Measurements from ENCODE around the gene KCNMB1. TPM values are rescaled to one million over a fixed set of nuclear protein-coding genes. Genes with fewer than 3 reads are reported as not detected.

KCNMB1 gene
- total RNA-seq, 1 donor from 2014 or later: 4.9 TPM

DNA sequence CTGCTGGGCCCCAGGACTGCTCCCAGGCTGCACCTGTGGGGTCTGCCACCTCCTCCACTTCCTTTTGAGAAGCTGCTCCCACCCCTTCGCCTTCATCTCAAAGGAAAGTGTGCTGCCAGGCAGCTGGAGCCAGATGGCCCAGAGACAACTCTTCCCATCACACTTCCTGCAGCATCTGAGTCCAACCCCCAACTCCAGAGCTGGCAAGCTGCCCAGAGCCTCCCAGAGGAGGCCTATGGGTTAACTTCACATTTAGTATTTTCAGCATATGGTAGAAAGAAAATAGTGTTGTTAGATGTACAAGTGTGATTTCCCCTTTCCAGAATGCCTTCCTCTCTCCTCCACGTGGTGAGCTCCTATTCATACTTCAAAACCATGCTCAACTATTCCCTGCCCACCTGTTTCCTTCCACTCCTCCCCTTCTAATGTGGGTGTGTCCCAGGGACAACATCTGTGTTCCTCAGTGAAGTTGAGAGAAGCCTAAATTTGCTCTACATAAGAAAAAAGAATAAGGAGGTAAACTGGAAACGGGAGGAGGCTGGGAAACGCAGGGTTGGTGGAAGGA lies 38.6 kb upstream of the KCNMB1 start:
- no peaks in the 10 kb centered on the region for H3K9me3 ChIP-seq
- intact Hi-C loops (cut with DNase I): loop anchor here (10.0 kb wide), 3 partner anchors 163 to 323 kb away; partner anchors contain the start of gene FOXI1

DNA sequence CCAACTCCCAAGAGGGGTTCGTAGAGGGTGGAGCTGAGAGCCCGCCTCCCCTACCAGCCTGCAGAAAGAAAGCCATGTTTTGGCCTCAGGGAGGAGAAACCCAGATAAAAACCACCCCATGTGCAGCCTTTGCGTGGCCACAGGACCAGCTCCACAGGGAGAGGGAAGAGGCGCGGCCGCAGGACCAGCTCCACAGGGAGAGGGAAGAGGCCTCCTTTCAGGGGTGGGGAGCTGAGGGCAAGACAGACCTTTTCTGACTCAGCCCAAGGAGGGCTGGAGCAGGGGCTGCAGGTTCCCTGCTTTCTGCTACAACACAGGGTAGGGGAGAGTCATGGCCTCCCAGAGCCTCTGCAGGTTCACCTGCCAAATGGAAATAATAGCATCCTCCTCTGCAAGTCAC lies 37.6 kb upstream of the KCNMB1 start:
- Histone ChIP-seq H3K27ac (no peak overlapping the region), H3K36me3 (no peaks in the 10 kb centered on the region), H3K4me1 (no peaks in the 10 kb centered on the region), H3K4me3 (no peak overlapping the region), H3K9me3 (no peaks in the 10 kb centered on the region), H3K27me3 (no peaks in the 10 kb centered on the region)
- intact Hi-C loops (cut with DNase I): loop anchor here (10.0 kb wide), 3 partner anchors 162 to 322 kb away; partner anchors contain the start of gene FOXI1
- TF ChIP-seq, protein P1, sequence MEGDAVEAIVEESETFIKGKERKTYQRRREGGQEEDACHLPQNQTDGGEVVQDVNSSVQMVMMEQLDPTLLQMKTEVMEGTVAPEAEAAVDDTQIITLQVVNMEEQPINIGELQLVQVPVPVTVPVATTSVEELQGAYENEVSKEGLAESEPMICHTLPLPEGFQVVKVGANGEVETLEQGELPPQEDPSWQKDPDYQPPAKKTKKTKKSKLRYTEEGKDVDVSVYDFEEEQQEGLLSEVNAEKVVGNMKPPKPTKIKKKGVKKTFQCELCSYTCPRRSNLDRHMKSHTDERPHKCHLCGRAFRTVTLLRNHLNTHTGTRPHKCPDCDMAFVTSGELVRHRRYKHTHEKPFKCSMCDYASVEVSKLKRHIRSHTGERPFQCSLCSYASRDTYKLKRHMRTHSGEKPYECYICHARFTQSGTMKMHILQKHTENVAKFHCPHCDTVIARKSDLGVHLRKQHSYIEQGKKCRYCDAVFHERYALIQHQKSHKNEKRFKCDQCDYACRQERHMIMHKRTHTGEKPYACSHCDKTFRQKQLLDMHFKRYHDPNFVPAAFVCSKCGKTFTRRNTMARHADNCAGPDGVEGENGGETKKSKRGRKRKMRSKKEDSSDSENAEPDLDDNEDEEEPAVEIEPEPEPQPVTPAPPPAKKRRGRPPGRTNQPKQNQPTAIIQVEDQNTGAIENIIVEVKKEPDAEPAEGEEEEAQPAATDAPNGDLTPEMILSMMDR (IDR thresholded peaks at IDR 0.05): no peak
- TF ChIP-seq POLR2A (IDR thresholded peaks at IDR 0.05) (no peak), POLR2AphosphoS5 (IDR thresholded peaks at IDR 0.05; ENCODE audit: insufficient read depth in 1 of 2, low read depth in 1 of 2) (no peak)
- DNase-seq (ENCODE audit: extremely low spot score in 2 of 2): no peak

More for the DNA sequence above, 38.6 kb upstream of the KCNMB1 start:
- Histone ChIP-seq H3K27me3 (no peaks in the 10 kb centered on the region), H3K4me1 (no peaks in the 10 kb centered on the region), H3K36me3 (no peaks in the 10 kb centered on the region), H3K4me3 (no peak overlapping the region), H3K27ac (no peak overlapping the region)
- TF ChIP-seq POLR2A (IDR thresholded peaks at IDR 0.05) (no peak), POLR2AphosphoS5 (IDR thresholded peaks at IDR 0.05; ENCODE audit: insufficient read depth in 1 of 2, low read depth in 1 of 2) (no peak)
- TF ChIP-seq, protein P1 (IDR thresholded peaks at IDR 0.05): no peak
- DNase-seq (ENCODE audit: extremely low spot score in 2 of 2): no peak

DNA sequence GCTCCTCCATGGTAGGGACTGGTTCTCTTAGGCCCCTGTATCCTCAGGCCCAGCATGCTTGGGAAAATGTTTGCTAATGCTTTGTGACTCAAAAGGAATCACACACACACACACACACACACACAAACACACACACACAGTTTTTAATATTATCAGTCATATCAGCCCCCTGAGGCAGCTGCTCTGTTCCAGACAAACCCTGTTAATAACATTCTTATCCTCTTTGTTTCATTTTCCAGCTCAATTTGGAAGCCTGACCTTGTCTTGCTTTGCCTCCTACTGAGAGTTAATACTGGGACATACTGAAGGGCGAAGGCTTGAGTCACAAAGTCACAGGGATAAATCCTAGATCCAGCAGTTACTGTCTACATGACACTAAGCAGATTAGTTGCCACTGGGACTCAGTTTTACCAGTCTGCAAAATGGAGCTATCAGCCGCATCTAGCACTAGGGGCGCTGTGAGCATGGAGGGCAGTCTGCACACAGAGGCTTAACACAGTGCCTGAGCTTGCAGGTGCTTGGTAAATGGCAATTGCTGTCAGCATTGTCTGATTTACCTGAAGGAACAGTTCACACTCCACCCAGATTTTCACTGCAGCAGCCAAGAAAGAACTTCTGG lies 37.1 kb upstream of the KCNMB1 start:
- no peak overlapping the region for H3K4me3 ChIP-seq
- intact Hi-C loops (cut with DNase I): loop anchor here (10.0 kb wide), 3 partner anchors 161 to 321 kb away; partner anchors contain the start of gene FOXI1
- no peak for DNase-seq (ENCODE audit: extremely low spot score in 2 of 2)
- TF ChIP-seq, protein P1 (IDR thresholded peaks at IDR 0.05): no peak
- TF ChIP-seq POLR2AphosphoS5 (IDR thresholded peaks at IDR 0.05; ENCODE audit: insufficient read depth in 1 of 2, low read depth in 1 of 2) (no peak), POLR2A (IDR thresholded peaks at IDR 0.05) (no peak)
- H3K27me3 ChIP-seq: no peaks in the 10 kb centered on the region
- no peaks in the 10 kb centered on the region for H3K36me3 ChIP-seq
- no peak overlapping the region for H3K27ac ChIP-seq
- no peaks in the 10 kb centered on the region for H3K4me1 ChIP-seq
- no peaks in the 10 kb centered on the region for H3K9me3 ChIP-seq

DNA sequence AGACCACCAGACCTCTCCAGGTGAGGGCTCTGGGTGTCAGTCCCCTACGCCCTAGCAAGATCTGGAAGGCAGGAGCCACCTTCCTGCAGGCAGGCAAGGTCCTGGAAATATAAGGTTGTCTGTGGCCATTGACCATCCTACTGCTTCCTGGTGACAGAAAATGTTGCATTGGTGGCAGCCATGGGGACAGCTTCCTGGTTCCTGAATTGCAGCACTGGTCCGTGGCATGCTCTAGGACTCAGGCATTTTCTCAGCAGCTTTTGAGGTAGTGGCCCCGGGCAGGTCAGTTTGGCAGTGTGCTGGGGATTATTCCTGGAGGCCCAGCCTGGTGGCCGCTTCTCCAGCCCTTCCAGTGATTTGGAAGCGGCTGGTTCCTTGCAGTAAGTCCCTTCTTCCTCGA lies 36.6 kb upstream of the KCNMB1 start:
- DNase-seq (ENCODE audit: extremely low spot score in 2 of 2): no peak
- H3K4me1 ChIP-seq: no peaks in the 10 kb centered on the region
- no peaks in the 10 kb centered on the region for H3K36me3 ChIP-seq
- TF ChIP-seq POLR2A (IDR thresholded peaks at IDR 0.05) (no peak), POLR2AphosphoS5 (IDR thresholded peaks at IDR 0.05; ENCODE audit: insufficient read depth in 1 of 2, low read depth in 1 of 2) (no peak)
- TF ChIP-seq, protein P1 (IDR thresholded peaks at IDR 0.05): no peak
- H3K27ac ChIP-seq: no peak overlapping the region
- H3K27me3 ChIP-seq: no peaks in the 10 kb centered on the region
- H3K9me3 ChIP-seq: no peaks in the 10 kb centered on the region
- no peak overlapping the region for H3K4me3 ChIP-seq
- intact Hi-C loops (cut with DNase I): loop anchor here (10.0 kb wide), 3 partner anchors 161 to 321 kb away; partner anchors contain the start of gene FOXI1

DNA sequence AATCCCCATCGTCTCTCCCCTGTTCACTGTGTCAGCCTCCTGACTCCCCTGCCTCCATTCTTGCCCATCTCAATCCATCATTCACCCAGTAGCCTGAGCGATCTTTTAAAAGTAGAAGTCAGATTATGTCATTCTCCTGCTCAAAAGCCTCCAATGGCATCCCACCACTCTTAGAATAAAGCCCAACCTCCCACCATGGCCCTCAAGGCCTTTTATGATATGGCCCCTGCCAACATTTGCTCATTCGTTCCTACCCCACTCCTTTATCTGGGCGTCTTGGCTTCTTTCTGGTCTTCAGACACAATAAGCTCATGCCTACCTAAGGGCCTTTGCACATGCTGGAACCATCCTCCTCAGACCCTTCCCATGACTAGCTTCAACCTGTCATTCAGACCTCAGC lies 35.5 kb upstream of the KCNMB1 start:
- Histone ChIP-seq H3K4me3 (no peak overlapping the region), H3K9me3 (no peaks in the 10 kb centered on the region), H3K27ac (no peak overlapping the region), H3K36me3 (no peaks in the 10 kb centered on the region), H3K4me1 (no peaks in the 10 kb centered on the region), H3K27me3 (no peaks in the 10 kb centered on the region)
- TF ChIP-seq POLR2AphosphoS5 (IDR thresholded peaks at IDR 0.05; ENCODE audit: insufficient read depth in 1 of 2, low read depth in 1 of 2): no peak
- TF ChIP-seq, protein P1 (IDR thresholded peaks at IDR 0.05): no peak
- TF ChIP-seq POLR2A (IDR thresholded peaks at IDR 0.05): no peak
- intact Hi-C loops (cut with DNase I): loop anchor here (10.0 kb wide), 3 partner anchors 160 to 320 kb away; partner anchors contain the start of gene FOXI1
- DNase-seq (ENCODE audit: extremely low spot score in 2 of 2): no peak
